ENCODE measurements around the gene NIBAN1.

NIBAN1 gene

GRCh38 chr1:184950227-184950626 is 24.1 kb downstream of the NIBAN1 start:
- Histone ChIP-seq H3K9ac (ENCODE audit: low read length) (no peak overlapping the region), H3K9me2 (replicated peaks; ENCODE audit: insufficient read depth, low read length) (no peaks in the 10 kb centered on the region), H3K36me3 (replicated peaks; ENCODE audit: insufficient read depth, low read length) (no peaks in the 10 kb centered on the region), H3F3A (ENCODE audit: insufficient read depth, low read length) (no peaks in the 10 kb centered on the region), H3K4me1 (ENCODE audit: low read length) (peaks cover 12% of the 10 kb centered on the region), H3K4me2 (ENCODE audit: low read depth, low read length) (no peak overlapping the region), H3K27me3 (replicated peaks; ENCODE audit: insufficient read depth, low read length) (peaks cover 8% of the 10 kb centered on the region; the same call in 1 of the 2 replicates), H3K79me2 (ENCODE audit: low read length) (no peaks in the 10 kb centered on the region), H2AFZ (ENCODE audit: low read length) (no peak overlapping the region), H3K9me3 (replicated peaks; ENCODE audit: insufficient read depth, low read length) (no peaks in the 10 kb centered on the region), H3K4me3 (ENCODE audit: low read length) (no peak overlapping the region), H4K20me1 (ENCODE audit: insufficient read depth, low read length) (no peaks in the 10 kb centered on the region), H3K27ac (ENCODE audit: low read length) (no peak overlapping the region)
- no peak for DNase-seq
- TF ChIP-seq EZH2phosphoT487 (IDR thresholded peaks at IDR 0.05; ENCODE audit: low read length) (no peak), EZH2 (optimal IDR thresholded peaks at IDR 0.05; ENCODE audit: low read depth, low read length) (no peak), CTCF (IDR thresholded peaks at IDR 0.05; ENCODE audit: low read length) (no peak)

- Histone ChIP-seq H3K4me1 (ENCODE audit: low read length) (peaks cover 12% of the 10 kb centered on the region), H3K9ac (ENCODE audit: low read length) (no peak overlapping the region), H3K79me2 (ENCODE audit: low read length) (no peaks in the 10 kb centered on the region), H3K4me3 (ENCODE audit: low read length) (no peak overlapping the region), H3K9me2 (replicated peaks; ENCODE audit: insufficient read depth, low read length) (no peaks in the 10 kb centered on the region), H3F3A (ENCODE audit: insufficient read depth, low read length) (no peaks in the 10 kb centered on the region), H4K20me1 (ENCODE audit: insufficient read depth, low read length) (no peaks in the 10 kb centered on the region), H3K4me2 (ENCODE audit: low read depth, low read length) (no peak overlapping the region), H3K27me3 (replicated peaks; ENCODE audit: insufficient read depth, low read length) (no peaks in the 10 kb centered on the region), H3K9me3 (replicated peaks; ENCODE audit: insufficient read depth, low read length) (no peaks in the 10 kb centered on the region), H2AFZ (ENCODE audit: low read length) (no peak overlapping the region), H3K36me3 (replicated peaks; ENCODE audit: insufficient read depth, low read length) (no peaks in the 10 kb centered on the region), H3K27ac (ENCODE audit: low read length) (no peak overlapping the region)
- TF ChIP-seq EZH2phosphoT487 (IDR thresholded peaks at IDR 0.05; ENCODE audit: low read length) (no peak), CTCF (IDR thresholded peaks at IDR 0.05; ENCODE audit: low read length) (no peak), EZH2 (optimal IDR thresholded peaks at IDR 0.05; ENCODE audit: low read depth, low read length) (no peak)
- DNase-seq: no peak
Measured at GRCh38 chr1:184947497-184948256, 26.6 kb downstream of the NIBAN1 start.

GRCh38 chr1:184945678-184946412 is 28.5 kb downstream of the NIBAN1 start:
- H3K9me3 ChIP-seq (replicated peaks; ENCODE audit: insufficient read depth, low read length): no peaks in the 10 kb centered on the region
- H3K4me2 ChIP-seq (ENCODE audit: low read depth, low read length): peak overlapping the region; percentile 58
- H3K9ac ChIP-seq (ENCODE audit: low read length): no peak overlapping the region
- H3K79me2 ChIP-seq (ENCODE audit: low read length): no peaks in the 10 kb centered on the region
- H3K9me2 ChIP-seq (replicated peaks; ENCODE audit: insufficient read depth, low read length): no peaks in the 10 kb centered on the region
- H3K36me3 ChIP-seq (replicated peaks; ENCODE audit: insufficient read depth, low read length): no peaks in the 10 kb centered on the region
- no peaks in the 10 kb centered on the region for H4K20me1 ChIP-seq (ENCODE audit: insufficient read depth, low read length)
- no peak overlapping the region for H2AFZ ChIP-seq (ENCODE audit: low read length)
- H3F3A ChIP-seq (ENCODE audit: insufficient read depth, low read length): no peaks in the 10 kb centered on the region
- 0 out of 2 replicates have a peak overlapping the region, but pooled peaks have one; percentile 9 for H3K4me3 ChIP-seq (ENCODE audit: low read length)
- TF ChIP-seq EZH2 (optimal IDR thresholded peaks at IDR 0.05; ENCODE audit: low read depth, low read length) (no peak), CTCF (IDR thresholded peaks at IDR 0.05; ENCODE audit: low read length) (no peak), EZH2phosphoT487 (IDR thresholded peaks at IDR 0.05; ENCODE audit: low read length) (no peak)
- peaks cover 12% of the 10 kb centered on the region for H3K4me1 ChIP-seq (ENCODE audit: low read length)
- DNase-seq: peak; percentile 39
- H3K27ac ChIP-seq (ENCODE audit: low read length): no peak overlapping the region
- no peaks in the 10 kb centered on the region for H3K27me3 ChIP-seq (replicated peaks; ENCODE audit: insufficient read depth, low read length)

All from MM.1S (cell line).